NCI-H2081 (cell line): ENCODE results near the gene LRBA.
A peak's percentile ranks its signal among the peaks of the same experiment; 100 is the strongest.
"Not testable (repeated sequence)": the region's sequence is repeated elsewhere in the genome, so short reads cannot be mapped to it uniquely, and the experiment has no call there.

ENCODE experiments used
- DNase-seq, 2 experiments: peaks; one replicate each; lab custom pipeline; 2025; lab: John Stamatoyannopoulos, UW

LRBA gene

DNA sequence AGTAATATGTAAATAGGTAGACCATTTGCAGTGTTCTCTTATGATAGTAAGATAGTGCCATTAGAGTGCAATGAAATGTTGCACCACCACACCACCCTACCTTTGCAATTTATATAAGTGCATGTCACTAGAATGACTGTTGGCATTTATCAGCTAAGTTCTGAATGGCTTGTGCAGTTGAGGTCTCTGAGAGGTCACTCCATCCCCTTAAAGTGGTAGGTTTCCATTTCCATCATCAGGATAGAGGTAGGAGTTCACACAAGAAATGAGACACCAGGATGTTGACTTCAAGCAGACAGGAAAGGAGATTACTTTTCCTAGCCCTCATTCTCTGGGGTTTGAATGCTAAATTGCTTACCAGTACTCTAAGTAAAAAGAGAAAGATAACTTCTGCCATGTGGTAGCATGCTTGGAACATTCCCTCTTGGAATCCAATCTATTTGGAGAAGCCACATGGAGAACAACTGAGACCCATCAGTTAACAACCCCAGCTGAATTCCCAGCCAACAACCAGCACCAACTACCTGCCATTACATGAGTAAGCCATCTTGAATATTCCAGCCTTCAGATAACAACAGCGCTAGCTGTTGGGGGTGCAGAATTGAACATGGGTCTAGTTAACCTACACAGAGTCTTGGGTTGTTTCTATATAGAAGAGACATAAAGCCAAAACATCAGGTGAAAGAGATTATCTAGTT lies 6.7 kb upstream of the LRBA start:
- DNase-seq: no peak

DNA sequence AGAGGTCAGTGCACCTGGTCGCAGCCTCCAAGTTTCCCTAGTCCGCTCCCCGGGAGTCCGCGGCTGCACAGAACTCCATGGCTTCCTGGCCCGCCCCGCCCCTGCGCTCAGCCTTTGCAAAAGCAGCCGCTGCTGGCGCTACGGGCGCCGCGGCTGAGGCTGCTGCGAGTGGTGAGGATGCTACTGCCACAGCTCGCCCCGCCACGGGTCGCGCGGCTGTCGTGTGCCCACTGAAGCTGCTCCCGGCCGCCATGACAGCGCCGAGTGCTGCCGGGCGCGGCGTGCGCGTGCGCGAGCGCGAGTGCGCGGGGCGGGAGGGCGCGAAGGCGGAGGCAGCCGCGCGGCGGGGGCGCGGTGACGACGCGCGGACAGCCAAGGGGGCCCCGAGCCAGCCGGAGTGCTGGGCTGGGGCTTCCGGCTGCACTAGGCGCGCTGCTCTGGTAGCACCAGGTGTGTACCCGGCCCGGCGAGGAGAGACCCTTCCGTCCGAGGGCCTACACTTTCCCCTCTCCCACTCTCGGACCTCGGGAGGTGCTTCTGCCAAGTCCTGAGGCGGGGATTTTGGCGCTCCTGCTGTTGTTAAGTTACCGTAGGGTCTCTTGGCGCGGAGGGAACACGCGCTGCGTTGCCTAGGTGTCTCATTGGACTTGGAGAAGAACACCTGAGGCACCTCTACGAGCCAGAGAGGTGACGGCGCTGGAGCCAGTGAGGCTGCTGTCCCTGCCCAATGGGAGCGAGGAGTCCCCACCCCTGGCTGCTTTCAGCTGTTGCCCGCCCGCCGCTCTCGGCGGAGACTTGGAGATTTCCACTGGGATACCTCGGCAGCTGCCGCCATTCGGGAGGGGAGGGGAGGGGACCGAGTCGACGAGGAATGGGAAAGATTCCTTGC lies 619 bp upstream of the LRBA start:
- peak; percentile 78 to 89 for DNase-seq

DNA sequence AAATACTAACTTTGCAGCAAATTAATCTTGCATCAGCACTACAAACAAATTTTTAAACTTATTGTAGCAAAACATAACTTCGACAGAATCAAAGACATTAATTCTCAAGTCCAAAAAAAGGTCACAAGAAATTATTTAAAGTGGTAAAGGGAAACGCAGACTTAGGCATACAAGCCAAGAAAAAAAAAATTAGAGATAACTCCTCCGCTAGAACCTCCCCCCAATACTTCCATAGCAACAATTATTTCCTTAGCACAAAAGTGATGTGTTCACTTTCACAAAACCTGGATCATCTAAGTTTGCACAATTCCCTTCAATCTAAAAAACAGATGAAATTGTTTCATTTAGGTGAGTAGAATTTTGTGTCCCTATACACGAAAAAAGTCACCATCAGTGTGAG lies 1.1 kb downstream of the LRBA start:
- no peak for DNase-seq

DNA sequence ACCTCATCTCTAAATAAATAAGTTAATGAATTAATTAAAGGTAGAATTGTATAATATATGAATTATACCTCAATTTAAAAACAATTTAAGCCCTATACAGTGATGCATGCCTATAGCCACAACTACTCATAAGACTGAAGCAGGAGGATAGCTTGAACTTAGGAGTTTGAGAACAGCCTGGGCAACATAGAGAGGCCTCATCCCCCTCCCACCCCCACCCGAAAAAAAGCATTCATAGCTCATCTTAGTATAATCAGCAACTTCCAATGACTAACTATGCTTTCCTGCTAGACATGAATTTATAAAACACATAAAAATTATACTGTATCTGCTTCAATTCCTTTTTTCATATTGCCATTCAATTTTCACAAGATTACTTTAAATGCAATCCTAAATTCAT lies 1.6 kb downstream of the LRBA start:
- DNase-seq: no peak

DNA sequence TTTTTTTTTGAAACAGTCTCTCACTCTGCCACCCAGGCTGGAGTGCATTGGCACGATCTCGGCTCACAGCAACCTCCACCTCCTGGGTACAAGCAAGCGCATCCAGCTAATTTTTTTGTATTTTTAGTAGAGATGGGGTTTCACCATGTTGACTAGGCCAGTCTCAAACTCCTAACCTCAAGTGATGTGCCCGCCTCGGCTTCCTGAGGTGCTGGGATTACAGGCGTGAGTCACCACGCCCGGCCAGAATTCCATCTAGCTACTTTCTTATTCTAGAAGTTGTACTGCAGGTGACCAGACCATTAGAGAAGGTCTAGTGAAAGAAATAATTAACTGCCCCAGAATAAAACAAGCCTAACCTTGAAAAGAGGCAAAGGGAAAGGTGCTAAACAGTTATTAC lies 2.3 kb downstream of the LRBA start:
- DNase-seq: no peak

DNA sequence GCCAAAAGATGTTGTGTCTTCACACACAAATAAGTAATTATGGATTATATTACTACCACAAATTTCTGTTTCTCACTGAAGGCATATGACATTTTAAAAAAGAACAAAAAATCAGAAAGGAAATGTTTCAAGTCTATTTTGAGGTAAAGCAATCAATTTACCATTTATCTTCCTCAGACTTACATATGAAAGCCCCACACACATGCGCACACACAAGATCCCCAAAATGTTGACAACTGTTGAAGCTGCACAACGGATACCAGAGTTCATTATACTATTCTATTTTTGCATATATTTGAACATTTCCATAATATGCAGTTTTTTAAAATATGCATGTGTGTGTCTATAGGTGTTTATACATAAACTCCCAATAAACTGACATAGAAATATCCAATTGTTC lies 2.7 kb downstream of the LRBA start:
- DNase-seq: peak in 1 of 2 experiments; percentile 9

DNA sequence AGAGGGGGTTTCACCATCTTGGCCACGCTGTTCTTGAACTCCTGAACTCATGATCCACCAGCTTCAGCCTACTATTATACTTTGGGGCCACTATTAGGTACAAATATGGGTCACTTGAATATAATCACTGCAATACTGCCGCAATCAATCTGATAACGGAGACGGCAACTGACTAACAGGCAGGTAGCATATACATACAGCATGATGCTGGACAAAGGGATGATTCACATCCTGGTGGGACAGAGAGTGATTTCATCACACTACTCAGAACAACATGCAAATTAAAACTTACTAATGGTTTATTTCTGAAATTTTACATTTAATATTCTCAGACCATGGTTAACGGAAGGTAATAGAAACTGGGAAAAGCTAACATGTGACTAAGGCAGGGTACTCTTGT lies 10.9 kb downstream of the LRBA start:
- DNase-seq: no peak

DNA sequence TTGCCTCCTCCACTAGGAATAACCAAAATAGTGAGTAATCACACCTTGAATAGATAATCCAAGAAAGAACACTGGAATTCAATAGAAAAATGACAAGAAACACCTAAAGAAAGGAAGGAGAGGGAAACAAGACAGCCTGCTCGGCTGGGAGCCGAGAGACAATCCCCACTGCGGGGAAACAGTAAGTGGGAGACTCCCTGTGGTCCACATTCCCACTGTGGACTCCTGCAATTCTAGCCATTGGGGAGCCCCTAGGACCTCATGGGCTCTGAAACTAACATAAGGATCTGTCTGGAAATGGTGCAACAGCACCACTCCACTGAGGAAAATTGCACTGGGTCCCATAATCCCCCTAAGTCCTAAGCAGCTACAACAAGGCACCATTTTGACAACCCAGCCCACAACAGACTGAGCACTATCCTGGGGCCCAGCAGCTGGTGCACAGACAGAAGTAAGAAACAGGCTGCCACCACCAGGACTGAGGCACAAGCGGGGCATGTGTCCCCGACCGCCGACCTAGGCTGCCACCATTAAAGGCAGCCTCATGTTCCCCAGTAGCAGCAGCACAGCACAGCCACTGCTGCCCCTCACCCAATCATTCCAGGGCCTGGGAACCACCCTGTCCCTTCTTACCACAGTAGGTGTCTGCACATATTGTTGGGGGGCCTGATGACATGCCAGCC lies 14.2 kb downstream of the LRBA start:
- no peak for DNase-seq

DNA sequence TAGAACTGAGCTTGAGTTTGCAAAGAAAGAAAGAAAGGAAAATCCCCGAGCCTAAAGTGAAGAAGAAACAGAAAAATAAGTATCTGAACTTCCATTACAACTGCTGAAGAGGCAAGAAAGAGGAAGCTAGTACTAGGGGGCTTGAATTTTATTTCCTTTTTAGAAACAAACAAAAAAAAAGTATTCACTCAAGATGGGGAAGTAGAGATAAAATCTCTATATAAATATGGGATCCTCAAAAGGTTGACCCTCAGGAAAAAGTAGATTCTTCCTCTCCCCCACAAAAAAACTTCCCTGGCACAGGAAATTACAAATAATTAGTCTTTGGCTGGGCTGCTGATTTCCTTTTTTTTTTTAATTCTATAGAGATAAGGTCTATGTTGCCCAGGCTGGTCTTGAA lies 16.0 kb downstream of the LRBA start:
- no peak for DNase-seq

DNA sequence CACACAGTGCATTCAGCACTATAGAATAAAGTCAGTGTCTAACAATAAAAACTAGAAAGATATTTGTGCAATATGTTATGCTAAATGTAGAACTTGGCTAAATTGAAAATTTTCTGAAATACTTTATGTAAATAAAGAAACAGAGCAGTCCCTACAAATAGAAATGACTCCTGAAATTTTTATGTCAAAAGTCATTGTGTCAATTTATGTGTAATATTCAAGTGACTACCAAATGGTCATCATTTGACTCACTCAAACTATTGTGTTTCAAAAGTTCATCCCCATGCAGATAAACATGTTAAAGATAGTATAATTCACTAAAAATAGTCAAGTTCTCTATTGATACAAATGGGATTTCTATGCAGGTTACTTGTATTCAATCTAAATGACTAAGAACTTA lies 17.9 kb downstream of the LRBA start:
- no peak for DNase-seq

DNA sequence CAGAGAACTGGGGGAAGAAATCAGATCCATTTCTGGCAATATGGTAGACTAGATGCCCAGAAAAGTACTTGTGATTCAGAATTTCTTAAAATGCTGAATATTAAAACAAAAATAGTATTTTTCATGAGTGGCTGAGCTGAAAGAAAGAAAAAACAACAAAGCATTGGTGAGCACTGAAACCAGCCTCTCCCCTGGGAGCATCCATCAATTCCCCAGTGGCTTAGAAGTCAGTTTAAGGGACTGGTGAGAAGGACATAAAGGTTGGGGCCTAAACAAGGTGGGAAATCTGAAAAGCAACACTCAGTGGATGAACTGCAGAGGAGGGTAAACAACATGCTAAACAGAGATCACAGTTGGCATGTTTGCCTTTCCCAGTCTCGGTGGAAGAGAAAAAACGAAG lies 20.4 kb downstream of the LRBA start:
- DNase-seq: no peak

DNA sequence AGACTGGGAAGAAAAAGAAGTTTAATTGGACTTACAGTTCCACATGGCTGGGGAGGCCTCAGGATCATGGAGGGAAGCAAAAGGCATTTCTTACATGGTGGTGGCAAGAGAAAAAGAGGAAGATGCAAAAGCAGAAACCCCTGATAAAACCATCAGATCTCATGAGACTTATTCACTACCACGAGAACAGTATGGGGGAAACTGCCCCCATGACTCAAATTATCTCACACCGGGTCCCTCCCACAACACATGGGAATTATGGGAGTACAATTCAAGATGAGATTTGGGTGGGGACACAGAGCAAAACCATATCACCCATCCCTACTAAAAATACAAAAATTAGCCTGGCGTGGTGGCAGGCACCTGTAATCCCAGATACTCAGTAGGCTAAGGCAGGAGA lies 21.5 kb downstream of the LRBA start:
- not testable (repeated sequence) for DNase-seq

DNA sequence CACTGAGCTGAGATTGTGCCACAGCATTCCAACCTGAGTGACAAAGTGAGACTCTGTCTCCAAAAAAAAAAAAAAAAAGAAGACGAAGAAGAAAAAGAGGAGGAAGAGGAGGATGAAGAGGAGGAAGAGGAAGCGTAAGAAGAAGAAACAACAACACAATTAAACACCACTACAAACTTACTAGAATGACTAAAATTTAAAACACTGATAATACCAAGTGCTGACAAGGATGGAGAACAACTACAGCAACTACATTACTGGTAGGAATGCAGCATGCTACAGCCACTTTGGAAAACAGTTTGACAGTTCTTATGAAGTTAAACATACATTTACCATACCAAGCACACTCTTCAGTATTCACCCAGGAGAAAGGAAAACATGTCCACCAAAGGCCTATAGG lies 24.1 kb downstream of the LRBA start:
- no peak for DNase-seq

DNA sequence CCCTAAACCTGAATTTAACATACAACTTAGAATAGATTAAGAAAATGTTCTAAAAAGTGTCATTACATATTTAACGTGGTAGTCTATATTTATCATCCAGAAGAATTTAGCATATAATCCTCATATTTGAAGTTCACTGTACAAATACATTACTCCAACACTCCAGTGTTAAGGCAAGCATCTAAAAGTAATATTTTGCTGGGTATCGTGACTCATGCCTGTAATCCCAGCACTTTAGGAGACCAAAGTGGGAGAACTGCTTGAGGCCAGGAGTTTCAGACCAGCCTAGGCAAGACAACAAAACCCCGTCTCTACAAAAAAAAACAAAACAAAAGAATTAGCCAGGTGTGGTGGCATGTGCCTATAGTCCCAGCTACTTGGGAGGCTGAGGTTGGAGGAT lies 24.8 kb downstream of the LRBA start:
- no peak for DNase-seq

DNA sequence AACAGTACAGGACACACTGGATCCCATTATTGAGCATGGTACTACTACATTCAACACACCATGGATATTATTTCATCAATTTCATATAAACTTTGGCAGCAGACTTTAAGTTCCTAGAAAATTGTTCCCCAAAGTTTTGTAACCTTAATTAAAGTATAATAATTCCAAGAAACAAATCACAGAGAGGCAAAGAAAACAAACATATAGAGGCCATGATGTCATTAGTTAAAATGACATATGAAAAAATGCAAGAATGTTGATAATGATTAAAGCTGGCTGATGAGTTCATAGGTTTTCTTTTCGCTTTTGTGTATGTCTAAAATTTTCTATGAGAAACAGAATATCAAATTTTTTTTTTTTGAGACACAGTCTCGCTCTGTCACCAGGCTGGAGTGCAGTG lies 26.8 kb downstream of the LRBA start:
- DNase-seq: no peak

DNA sequence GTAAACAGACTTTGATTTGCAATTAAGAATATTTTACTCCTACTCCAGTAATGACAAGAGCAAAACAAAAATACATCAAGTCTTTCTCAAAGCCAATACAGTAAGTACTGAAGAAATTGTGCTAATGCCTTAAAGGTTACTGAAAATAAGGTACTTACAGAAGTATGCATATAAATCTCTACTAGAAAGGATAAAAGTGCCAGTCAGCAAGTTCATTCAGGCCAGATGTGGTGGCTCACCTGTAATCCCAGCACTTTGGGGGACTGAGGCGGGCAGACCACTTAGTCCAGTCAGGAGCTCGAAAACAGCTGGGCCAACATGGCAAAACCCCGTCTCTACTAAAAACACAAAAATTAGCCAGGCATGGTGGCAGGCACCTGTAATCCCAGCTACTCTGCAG lies 27.9 kb downstream of the LRBA start:
- no peak for DNase-seq

DNA sequence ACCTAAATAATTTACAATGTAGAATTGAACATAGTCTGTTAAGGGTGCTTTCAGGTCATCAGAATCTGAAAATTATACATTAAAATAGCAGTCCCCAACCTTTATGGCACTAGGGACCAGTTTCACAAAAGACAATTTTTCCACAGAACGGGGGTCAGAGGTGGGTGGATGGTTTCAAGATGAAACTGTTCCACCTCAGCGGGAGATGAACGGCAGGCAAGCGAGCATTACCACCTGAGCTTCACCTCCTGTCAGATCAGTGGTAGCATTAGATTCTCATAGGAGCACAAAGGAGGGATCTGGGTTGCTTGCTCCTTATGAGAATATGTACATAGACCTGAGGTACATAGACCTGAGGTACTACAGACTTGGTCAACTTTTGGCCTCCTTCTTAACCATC lies 29.0 kb downstream of the LRBA start:
- DNase-seq: no peak

DNA sequence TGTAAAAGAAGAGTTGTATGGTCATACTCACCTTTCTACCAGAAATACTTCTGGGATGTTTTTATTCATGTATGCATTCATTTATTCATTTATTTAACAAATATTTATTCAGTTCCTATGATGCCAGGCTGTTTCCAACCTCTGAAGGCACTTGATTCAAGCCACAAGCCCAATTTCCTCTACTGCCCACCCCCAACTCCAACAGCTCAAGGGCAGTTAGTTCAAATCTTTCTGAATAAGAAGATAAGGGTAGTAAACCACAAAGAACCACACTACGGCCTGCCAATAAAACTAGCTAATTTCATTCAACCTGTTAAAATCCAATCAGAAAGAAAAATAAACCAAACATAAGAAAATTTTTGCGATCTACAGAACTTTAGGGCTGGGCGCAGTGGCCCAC lies 31.2 kb downstream of the LRBA start:
- no peak for DNase-seq

DNA sequence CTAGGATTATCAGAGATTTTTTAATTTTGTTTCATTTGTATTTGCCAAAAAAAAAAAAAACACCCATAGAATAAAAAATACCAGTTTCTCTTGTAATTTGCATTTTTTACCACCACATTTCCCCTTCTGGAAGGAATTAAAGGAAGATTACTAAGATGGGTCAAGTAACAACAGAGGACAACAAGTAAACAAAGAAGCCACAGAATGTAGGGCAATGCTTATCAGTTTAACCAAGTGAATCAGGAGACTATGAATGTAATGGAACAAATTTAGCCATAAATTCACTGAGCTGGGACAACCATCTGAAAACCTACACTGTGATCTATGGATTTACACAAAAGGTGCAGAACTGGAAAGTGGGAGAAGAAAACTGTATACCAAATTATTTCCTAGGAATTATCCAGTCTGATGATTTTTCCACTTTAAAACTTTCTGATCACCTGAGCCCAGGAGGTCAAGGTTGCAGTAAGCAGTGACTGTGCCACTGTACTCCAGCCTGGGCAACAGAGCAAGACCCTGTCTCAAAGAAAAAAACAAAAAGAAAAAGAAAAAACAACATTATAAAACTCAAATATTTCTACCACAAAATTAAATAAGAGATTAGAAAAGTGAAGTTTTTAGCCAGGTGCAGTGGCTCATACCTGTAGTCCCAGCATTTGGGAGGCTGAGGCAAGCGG lies 32.4 kb downstream of the LRBA start:
- no peak for DNase-seq

DNA sequence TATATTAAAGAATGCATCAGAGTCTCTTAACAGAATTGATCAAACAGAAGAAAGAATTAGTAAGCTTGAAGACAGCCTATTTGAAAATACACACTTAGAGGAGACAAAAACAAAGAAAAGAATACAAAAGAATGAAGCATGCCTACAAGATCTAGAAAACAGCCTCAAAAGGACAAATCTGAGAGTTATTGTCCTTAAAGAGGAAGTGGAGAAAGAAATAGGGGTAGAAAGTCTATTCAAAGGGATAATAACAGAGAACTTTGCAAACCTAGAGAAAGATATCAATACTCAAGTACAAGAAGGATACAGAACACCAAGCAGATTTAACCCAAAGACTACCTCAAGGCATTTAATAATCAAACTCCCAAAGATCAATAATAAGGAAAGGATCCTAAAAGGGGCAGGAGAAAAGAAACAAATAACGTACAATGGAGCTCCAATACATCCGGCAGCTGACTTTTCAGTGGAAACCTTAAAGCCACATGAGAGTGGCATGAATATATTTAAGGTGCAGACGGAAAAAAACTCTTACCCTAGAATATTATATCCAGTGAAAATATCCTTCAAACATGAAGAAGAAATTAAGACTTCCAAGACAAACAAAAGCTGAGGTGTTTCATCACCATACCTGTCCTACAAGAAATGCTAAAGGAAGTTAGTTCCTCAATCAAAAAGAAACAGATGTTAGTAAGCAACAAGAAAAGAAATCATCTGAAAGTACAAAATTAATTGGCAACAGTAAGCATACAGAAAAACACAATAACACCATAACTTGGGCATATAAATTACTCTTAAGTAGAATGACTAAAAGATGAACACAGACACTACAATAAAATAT lies 36.1 kb downstream of the LRBA start:
- no peak for DNase-seq

DNA sequence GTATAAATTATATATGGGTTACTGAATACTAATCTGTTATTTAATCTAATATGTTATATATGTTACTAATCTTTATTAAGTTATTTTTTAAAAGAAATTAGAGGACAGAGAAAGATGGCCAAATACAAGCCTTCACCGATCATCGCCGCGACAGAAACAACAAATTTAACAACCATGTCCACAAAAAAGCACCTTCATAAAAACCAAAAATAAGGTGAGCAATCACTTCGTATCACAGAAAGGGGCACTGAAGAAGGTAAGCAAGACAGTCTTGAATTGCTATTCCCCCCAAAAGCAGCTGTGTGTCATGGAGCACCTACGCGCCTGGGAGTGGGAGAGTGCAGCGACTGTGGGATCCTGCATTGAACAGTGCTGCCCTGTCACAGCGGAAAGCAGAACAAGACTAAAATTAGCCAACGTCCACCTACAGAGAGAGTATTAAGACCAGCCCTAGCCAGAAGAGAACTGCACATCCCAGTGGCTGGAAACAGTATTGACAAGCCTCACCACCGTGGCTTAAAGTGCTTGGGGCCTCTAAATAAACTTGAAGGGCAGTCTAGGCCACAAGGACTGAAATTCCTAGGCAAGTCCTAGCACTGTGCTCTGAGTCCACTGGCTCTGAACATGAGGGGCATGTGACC lies 38.5 kb downstream of the LRBA start:
- no peak for DNase-seq
